K562 (cell line): ENCODE measurements around the gene DGCR8. TPM values are rescaled to one million over a fixed set of nuclear protein-coding genes. Genes with fewer than 3 reads are reported as not detected.
A peak's percentile ranks its signal among the peaks of the same experiment; 100 is the strongest.

ENCODE experiments used
- CBX1 ChIP-seq: sonication (generic); IDR thresholded peaks from 2 replicates; pipeline ENCODE4 v1.6.1; 2016; ENCODE audit warnings: antibody characterized with exemption, low read depth, mild to moderate bottlenecking
- ERF ChIP-seq: fragments of 450-650 bp; formaldehyde crosslinking; IDR thresholded peaks from 2 replicates; pipeline ENCODE4 v1.4.0; 2020; ENCODE audit warnings: mild to moderate bottlenecking, mixed read lengths
- FOS ChIP-seq: IDR thresholded peaks from 3 replicates; pipeline ENCODE4 v1.6.1; 2011; ENCODE audit not compliant: insufficient read length; ENCODE audit errors: extremely low read depth
- LCOR ChIP-seq: sonication (generic); formaldehyde crosslinking; IDR thresholded peaks from 2 replicates; pipeline ENCODE4 v1.8.0; 2022; ENCODE audit warnings: mild to moderate bottlenecking, missing genetic modification reagents
- MCM7 ChIP-seq, 2 experiments: fragments of 450-650 bp; IDR thresholded peaks; 2 replicates each; pipeline ENCODE4 v1.6.1; 2016 to 2018
- MYC ChIP-seq, 2 experiments: fragments of 250-450 bp in 1 of 2; sonication (Bioruptor Pico) in 1 of 2; IDR thresholded peaks; 2 replicates each; pipeline versions ENCODE4 v1.5.1 to v1.6.1; 2012 to 2021; ENCODE audit warnings: low read depth in 2 of 2, borderline replicate concordance in 1 of 2, improper control_type of control experiment in 1 of 2, low read length in 1 of 2, mild to moderate bottlenecking in 1 of 2, moderate library complexity in 1 of 2
- NELFE ChIP-seq: IDR thresholded peaks from 2 replicates; pipeline ENCODE4 v1.6.1; 2011; ENCODE audit warnings: mild to moderate bottlenecking; ENCODE audit not compliant: insufficient read depth, insufficient read length
- NR2C2 ChIP-seq, 2 experiments: fragments of 200-800 bp in 1 of 2; sonication (Bioruptor generic) in 1 of 2; sonication (generic) in 1 of 2; formaldehyde crosslinking in 1 of 2; IDR thresholded peaks; 2 replicates each; pipeline versions ENCODE4 v1.6.1 to v1.8.0; 2016 to 2022; ENCODE audit warnings: mild to moderate bottlenecking in 1 of 2, missing compliant biosample characterization in 1 of 2, missing genetic modification characterization in 1 of 2, missing genetic modification reagents in 1 of 2
- POLR2H ChIP-seq: IDR thresholded peaks from 2 replicates; pipeline ENCODE4 v1.6.1; 2016; ENCODE audit warnings: missing genetic modification characterization, low read depth, mild to moderate bottlenecking, control low read depth, missing compliant biosample characterization, moderate library complexity
- PRPF4 ChIP-seq: fragments of 200-400 bp; formaldehyde crosslinking; IDR thresholded peaks from one replicate; pipeline ENCODE4 v1.6.1; 2017; ENCODE audit warnings: low read length, low read depth, mild to moderate bottlenecking; ENCODE audit not compliant: insufficient read depth, poor library complexity, severe bottlenecking
- PURB ChIP-seq: sonication (generic); formaldehyde crosslinking; IDR thresholded peaks from 2 replicates; pipeline ENCODE4 v1.9.0; 2021; ENCODE audit warnings: low read depth, mild to moderate bottlenecking, missing genetic modification reagents
- RBM15 ChIP-seq: fragments of 200-400 bp; formaldehyde crosslinking; IDR thresholded peaks from 2 replicates; pipeline ENCODE4 v1.6.1; 2018; ENCODE audit warnings: mild to moderate bottlenecking, low read length, moderate library complexity; ENCODE audit not compliant: insufficient read depth
- REST ChIP-seq, 2 experiments: fragments of 450-650 bp; formaldehyde crosslinking in 1 of 2; IDR thresholded peaks; 2 replicates each; pipeline versions ENCODE4 v1.4.0 to v1.6.1; 2014 to 2020; ENCODE audit warnings: mild to moderate bottlenecking in 2 of 2, borderline replicate concordance in 1 of 2, low read depth in 1 of 2
- WHSC1 ChIP-seq: IDR thresholded peaks from one replicate; pipeline ENCODE4 v1.6.1; 2012; ENCODE audit warnings: low read length, control low read depth, inconsistent platforms
- ZBTB49 ChIP-seq: sonication (generic); formaldehyde crosslinking; IDR thresholded peaks from 2 replicates; pipeline ENCODE4 v1.8.0; 2022; ENCODE audit warnings: missing genetic modification reagents, mild to moderate bottlenecking, borderline replicate concordance
- ZNF507 ChIP-seq: conservative IDR thresholded peaks from 2 replicates; pipeline ENCODE4 v1.6.1; 2017; ENCODE audit warnings: missing genetic modification characterization, missing compliant biosample characterization
- polyA plus RNA-seq, 8 experiments: library from polyadenylated mRNA; depleted of rRNA in 4 of 8; stranded (reverse) in 5 of 8; unstranded in 3 of 8; fragments of >200 nt; fragmentation: Nextera tagmentation in 2 of 8; fragmentation: Illumina TruSeq in 1 of 8; extraction: Ambion mirVana in 2 of 8; extraction: Trizol in 1 of 8; gene quantifications; 2 replicates each; pipeline versions ENCODE4 v1.2.1 to v1.2.3, GENCODE V29; 2011 to 2014; ENCODE audit warnings: inconsistent platforms in 1 of 8, missing spikeins in 1 of 8
- total RNA-seq, 7 experiments: library from RNA; depleted of rRNA in 6 of 7; stranded (reverse); fragments of >200 nt in 6 of 7; fragmentation: Illumina TruSeq in 2 of 7; extraction: Trizol in 2 of 7; gene quantifications; 2 replicates each; pipeline versions ENCODE4 v1.2.1 to v1.2.3, GENCODE V29; 2011 to 2021; ENCODE audit warnings: low replicate concordance in 1 of 7

DGCR8 gene
- total and polyA plus RNA-seq, 9 of the 15 experiments (the other 6 are each of a cell fraction or from before 2014, with no cell fraction given), result 5.9 to 144 (median 80.1) TPM

- no peak for TF ChIP-seq REST (IDR thresholded peaks at IDR 0.05; ENCODE audit: borderline replicate concordance)
- TF ChIP-seq REST (CRISPR knock-in tag; IDR thresholded peaks at IDR 0.05; ENCODE audit: low read depth), result no peak
- peak; percentile 68; the same call in 1 of the 2 replicates for TF ChIP-seq MYC (IDR thresholded peaks at IDR 0.05; ENCODE audit: low read depth, low read length)
- TF ChIP-seq MYC (CRISPR knock-in tag; IDR thresholded peaks at IDR 0.05; ENCODE audit: borderline replicate concordance, low read depth), result no peak
- no peak for TF ChIP-seq RBM15
- peak; percentile 99 for TF ChIP-seq WHSC1
- TF ChIP-seq NR2C2 (CRISPR knock-in tag; IDR thresholded peaks at IDR 0.05), result no peak
- TF ChIP-seq NR2C2 (tag; IDR thresholded peaks at IDR 0.05), result no peak
- no peak for TF ChIP-seq PURB (CRISPR knock-in tag)
- TF ChIP-seq FOS, result no peak
- TF ChIP-seq PRPF4, result no peak
- TF ChIP-seq MCM7 (IDR thresholded peaks at IDR 0.05), result no peak
- no peak for TF ChIP-seq NELFE
- no peak for TF ChIP-seq ZBTB49 (CRISPR knock-in tag)
- TF ChIP-seq POLR2H, result no peak
- no peak for TF ChIP-seq CBX1
- TF ChIP-seq ZNF507 (tag), result no peak
- 0 out of 2 replicates have a peak, but pooled peaks have one; percentile 10 for TF ChIP-seq ERF (CRISPR knock-in tag)
- no peak for TF ChIP-seq LCOR (CRISPR knock-in tag)
Observed at GRCh38 chr22:20111045-20111688, 31.1 kb downstream of the DGCR8 start (continued).
